ENCODE results near the gene GALK1. TPM values are rescaled to one million over a fixed set of nuclear protein-coding genes. Genes with fewer than 3 reads are reported as not detected.

The GALK1 gene
- total and polyA plus RNA-seq, 2 of the 13 experiments (the other 11 are each of a cell fraction or from before 2014, with no cell fraction given) = 59.9 to 93.6 TPM

GRCh38 chr17:75763613-75764416 lies 1.2 kb downstream of the GALK1 start (continued):
- TF ChIP-seq ZKSCAN5 (CRISPR knock-in tag; IDR thresholded peaks at IDR 0.05) = no peak
- no peak for TF ChIP-seq YEATS4 (CRISPR knock-in tag; IDR thresholded peaks at IDR 0.05; ENCODE audit: borderline replicate concordance)
- no peak for TF ChIP-seq TRAFD1 (CRISPR knock-in tag; IDR thresholded peaks at IDR 0.05; ENCODE audit: borderline replicate concordance)
- peak; percentile 8; the same call in 1 of the 2 replicates for TF ChIP-seq RAD21 (CRISPR knock-in tag; IDR thresholded peaks at IDR 0.05)
- TF ChIP-seq, protein P1, sequence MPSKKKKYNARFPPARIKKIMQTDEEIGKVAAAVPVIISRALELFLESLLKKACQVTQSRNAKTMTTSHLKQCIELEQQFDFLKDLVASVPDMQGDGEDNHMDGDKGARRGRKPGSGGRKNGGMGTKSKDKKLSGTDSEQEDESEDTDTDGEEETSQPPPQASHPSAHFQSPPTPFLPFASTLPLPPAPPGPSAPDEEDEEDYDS (CRISPR knock-in tag; IDR thresholded peaks at IDR 0.05) = peak; percentile 83
- no peak; the same call in 1 of the 2 replicates for TF ChIP-seq GFI1 (CRISPR knock-in tag; IDR thresholded peaks at IDR 0.05; ENCODE audit: borderline replicate concordance)
- TF ChIP-seq ZNF263 (CRISPR knock-in tag; IDR thresholded peaks at IDR 0.05) = peak; percentile 81; the same call in 1 of the 2 replicates
- no peak for TF ChIP-seq IKZF4 (CRISPR knock-in tag; IDR thresholded peaks at IDR 0.05; ENCODE audit: borderline replicate concordance, low read depth, not compliant biosample characterization)
- TF ChIP-seq, protein P2, sequence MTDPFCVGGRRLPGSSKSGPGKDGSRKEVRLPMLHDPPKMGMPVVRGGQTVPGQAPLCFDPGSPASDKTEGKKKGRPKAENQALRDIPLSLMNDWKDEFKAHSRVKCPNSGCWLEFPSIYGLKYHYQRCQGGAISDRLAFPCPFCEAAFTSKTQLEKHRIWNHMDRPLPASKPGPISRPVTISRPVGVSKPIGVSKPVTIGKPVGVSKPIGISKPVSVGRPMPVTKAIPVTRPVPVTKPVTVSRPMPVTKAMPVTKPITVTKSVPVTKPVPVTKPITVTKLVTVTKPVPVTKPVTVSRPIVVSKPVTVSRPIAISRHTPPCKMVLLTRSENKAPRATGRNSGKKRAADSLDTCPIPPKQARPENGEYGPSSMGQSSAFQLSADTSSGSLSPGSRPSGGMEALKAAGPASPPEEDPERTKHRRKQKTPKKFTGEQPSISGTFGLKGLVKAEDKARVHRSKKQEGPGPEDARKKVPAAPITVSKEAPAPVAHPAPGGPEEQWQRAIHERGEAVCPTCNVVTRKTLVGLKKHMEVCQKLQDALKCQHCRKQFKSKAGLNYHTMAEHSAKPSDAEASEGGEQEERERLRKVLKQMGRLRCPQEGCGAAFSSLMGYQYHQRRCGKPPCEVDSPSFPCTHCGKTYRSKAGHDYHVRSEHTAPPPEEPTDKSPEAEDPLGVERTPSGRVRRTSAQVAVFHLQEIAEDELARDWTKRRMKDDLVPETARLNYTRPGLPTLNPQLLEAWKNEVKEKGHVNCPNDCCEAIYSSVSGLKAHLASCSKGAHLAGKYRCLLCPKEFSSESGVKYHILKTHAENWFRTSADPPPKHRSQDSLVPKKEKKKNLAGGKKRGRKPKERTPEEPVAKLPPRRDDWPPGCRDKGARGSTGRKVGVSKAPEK (CRISPR knock-in tag; IDR thresholded peaks at IDR 0.05; ENCODE audit: borderline replicate concordance) = no peak
- peak; percentile 65 for TF ChIP-seq THAP11 (CRISPR knock-in tag; IDR thresholded peaks at IDR 0.05)
- TF ChIP-seq ZNF44 (CRISPR knock-in tag; IDR thresholded peaks at IDR 0.05) = peak; percentile 63; the same call in 1 of the 2 replicates
- 0 out of 2 replicates have a peak, but pooled peaks have one; percentile 32 for TF ChIP-seq PHF21A (CRISPR knock-in tag; IDR thresholded peaks at IDR 0.05)
- TF ChIP-seq KAT8 (CRISPR knock-in tag; IDR thresholded peaks at IDR 0.05) = peak; percentile 56; the same call in 1 of the 2 replicates
- peak; percentile 82; the same call in 1 of the 2 replicates for TF ChIP-seq ZNF292 (CRISPR knock-in tag; IDR thresholded peaks at IDR 0.05; ENCODE audit: borderline replicate concordance, low read depth)
- TF ChIP-seq ZNF850 (CRISPR knock-in tag; conservative IDR thresholded peaks at IDR 0.05) = no peak
- peak; percentile 47; the same call in 1 of the 2 replicates for TF ChIP-seq ELF1 (CRISPR knock-in tag; IDR thresholded peaks at IDR 0.05)
- TF ChIP-seq, protein P3, sequence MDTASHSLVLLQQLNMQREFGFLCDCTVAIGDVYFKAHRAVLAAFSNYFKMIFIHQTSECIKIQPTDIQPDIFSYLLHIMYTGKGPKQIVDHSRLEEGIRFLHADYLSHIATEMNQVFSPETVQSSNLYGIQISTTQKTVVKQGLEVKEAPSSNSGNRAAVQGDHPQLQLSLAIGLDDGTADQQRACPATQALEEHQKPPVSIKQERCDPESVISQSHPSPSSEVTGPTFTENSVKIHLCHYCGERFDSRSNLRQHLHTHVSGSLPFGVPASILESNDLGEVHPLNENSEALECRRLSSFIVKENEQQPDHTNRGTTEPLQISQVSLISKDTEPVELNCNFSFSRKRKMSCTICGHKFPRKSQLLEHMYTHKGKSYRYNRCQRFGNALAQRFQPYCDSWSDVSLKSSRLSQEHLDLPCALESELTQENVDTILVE (CRISPR knock-in tag; IDR thresholded peaks at IDR 0.05) = peak; percentile 84
- TF ChIP-seq, protein P4, sequence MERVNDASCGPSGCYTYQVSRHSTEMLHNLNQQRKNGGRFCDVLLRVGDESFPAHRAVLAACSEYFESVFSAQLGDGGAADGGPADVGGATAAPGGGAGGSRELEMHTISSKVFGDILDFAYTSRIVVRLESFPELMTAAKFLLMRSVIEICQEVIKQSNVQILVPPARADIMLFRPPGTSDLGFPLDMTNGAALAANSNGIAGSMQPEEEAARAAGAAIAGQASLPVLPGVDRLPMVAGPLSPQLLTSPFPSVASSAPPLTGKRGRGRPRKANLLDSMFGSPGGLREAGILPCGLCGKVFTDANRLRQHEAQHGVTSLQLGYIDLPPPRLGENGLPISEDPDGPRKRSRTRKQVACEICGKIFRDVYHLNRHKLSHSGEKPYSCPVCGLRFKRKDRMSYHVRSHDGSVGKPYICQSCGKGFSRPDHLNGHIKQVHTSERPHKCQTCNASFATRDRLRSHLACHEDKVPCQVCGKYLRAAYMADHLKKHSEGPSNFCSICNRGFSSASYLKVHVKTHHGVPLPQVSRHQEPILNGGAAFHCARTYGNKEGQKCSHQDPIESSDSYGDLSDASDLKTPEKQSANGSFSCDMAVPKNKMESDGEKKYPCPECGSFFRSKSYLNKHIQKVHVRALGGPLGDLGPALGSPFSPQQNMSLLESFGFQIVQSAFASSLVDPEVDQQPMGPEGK (CRISPR knock-in tag; IDR thresholded peaks at IDR 0.05) = peak; percentile 98
- TF ChIP-seq NFKB2 (CRISPR knock-in tag; IDR thresholded peaks at IDR 0.05; ENCODE audit: borderline replicate concordance) = peak; percentile 25; the same call in 1 of the 2 replicates
- no peak for TF ChIP-seq SOX6 (IDR thresholded peaks at IDR 0.05)
- peak; percentile 44; the same call in 1 of the 2 replicates for TF ChIP-seq SOX6 (CRISPR knock-in tag; IDR thresholded peaks at IDR 0.05)

All from HepG2 (cell line).